ENCODE results near the gene TRAPPC3L.

DNA sequence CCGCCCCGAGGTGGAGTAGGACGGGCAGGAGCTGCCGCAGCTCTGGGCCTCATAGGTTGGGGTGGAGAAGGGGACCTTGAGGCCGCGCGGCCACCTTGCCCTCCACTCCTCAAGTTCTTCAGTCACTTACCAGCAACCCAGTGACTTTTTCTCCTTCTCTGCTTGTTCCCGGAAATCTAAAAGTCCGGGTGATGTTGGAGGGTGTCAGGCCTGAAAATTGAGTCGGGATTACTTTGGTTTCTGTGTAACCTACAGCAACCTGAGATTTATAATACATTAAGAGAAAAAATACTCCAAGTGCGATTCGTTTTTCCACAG lies 26.2 kb upstream of the TRAPPC3L start:
- TF ChIP-seq POLR2A (IDR thresholded peaks at IDR 0.05) (no peak), POLR2AphosphoS5 (IDR thresholded peaks at IDR 0.05) (no peak), CTCF (IDR thresholded peaks at IDR 0.05) (no peak)

Measured in breast epithelium (tissue), 3 donors.